Measurements from ENCODE around the gene UBE2E3. TPM values are rescaled to one million over a fixed set of nuclear protein-coding genes. Genes with fewer than 3 reads are reported as not detected.

UBE2E3 gene
- total RNA-seq, 2 experiments from 2014 or later, result 35.0 to 49.6 TPM

- H3K4me1 Mint-ChIP-seq, result peaks cover 9% of the 10 kb centered on the region
- no peaks in the 10 kb centered on the region for H3K36me3 Mint-ChIP-seq
- CTCF ChIA-PET, result no interaction called here
- no peak for ATAC-seq
- peaks cover 17% of the 10 kb centered on the region for H3K27me3 Mint-ChIP-seq
- no peaks in the 10 kb centered on the region for H3K9me3 Mint-ChIP-seq (ENCODE audit: low read depth)
- no peak overlapping the region for H3K27ac Mint-ChIP-seq
- no peak overlapping the region for H3K4me3 Mint-ChIP-seq
- DNase-seq, result no peak
These were observed 25.3 kb upstream of the UBE2E3 start for GRCh38 chr2:180955101-180955500.

- no peak for ATAC-seq
- Mint-ChIP-seq H3K9me3 (ENCODE audit: low read depth) (no peaks in the 10 kb centered on the region), H3K27ac (no peak overlapping the region), H3K36me3 (no peaks in the 10 kb centered on the region), H3K4me1 (no peaks in the 10 kb centered on the region), H3K4me3 (no peak overlapping the region), H3K27me3 (peaks cover 11% of the 10 kb centered on the region)
- DNase-seq, result no peak
- CTCF ChIA-PET, result no interaction called here
These were observed 20.6 kb upstream of the UBE2E3 start for GRCh38 chr2:180959787-180960186.

DNA sequence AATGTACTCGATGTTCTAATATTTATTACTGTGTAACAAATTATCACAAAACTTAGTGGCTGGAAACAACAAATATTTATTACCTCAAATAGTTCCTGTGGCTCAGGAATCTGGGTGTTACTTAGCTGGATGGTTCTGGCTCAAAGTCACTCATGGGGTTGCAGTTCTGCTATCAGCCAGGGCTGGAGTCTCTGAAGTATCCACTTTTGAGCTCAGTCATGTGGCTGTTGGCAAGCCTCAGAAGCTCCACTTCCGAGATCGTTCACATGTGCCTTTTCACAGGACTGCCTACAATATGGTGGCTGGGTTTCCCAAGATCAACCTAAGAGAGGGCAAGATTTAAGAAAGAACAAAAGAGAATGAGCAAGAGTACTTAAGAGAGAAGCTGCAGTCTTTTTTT is 19.4 kb upstream of the UBE2E3 start:
- Mint-ChIP-seq H3K9me3 (ENCODE audit: low read depth) (no peaks in the 10 kb centered on the region), H3K4me3 (no peak overlapping the region), H3K27ac (no peak overlapping the region), H3K4me1 (no peaks in the 10 kb centered on the region), H3K27me3 (peaks cover 11% of the 10 kb centered on the region), H3K36me3 (no peaks in the 10 kb centered on the region)
- CTCF ChIA-PET, result no interaction called here
- DNase-seq (no peak), ATAC-seq (no peak)

- H3K4me3 Mint-ChIP-seq, result no peak overlapping the region
- DNase-seq (no peak), ATAC-seq (no peak)
- no peak overlapping the region for H3K27ac Mint-ChIP-seq
- H3K9me3 Mint-ChIP-seq (ENCODE audit: low read depth), result no peaks in the 10 kb centered on the region
- H3K36me3 Mint-ChIP-seq, result no peaks in the 10 kb centered on the region
- CTCF ChIA-PET, result interaction anchor here (0.8 to 1.2 kb wide), 2 partner anchors 16 to 18 kb away, joined by 3 read pairs; partner anchors contain the start of gene UBE2E3
- peaks cover 11% of the 10 kb centered on the region for H3K27me3 Mint-ChIP-seq
- no peaks in the 10 kb centered on the region for H3K4me1 Mint-ChIP-seq
These were observed 17.6 kb upstream of the UBE2E3 start for GRCh38 chr2:180962727-180963314.

DNA sequence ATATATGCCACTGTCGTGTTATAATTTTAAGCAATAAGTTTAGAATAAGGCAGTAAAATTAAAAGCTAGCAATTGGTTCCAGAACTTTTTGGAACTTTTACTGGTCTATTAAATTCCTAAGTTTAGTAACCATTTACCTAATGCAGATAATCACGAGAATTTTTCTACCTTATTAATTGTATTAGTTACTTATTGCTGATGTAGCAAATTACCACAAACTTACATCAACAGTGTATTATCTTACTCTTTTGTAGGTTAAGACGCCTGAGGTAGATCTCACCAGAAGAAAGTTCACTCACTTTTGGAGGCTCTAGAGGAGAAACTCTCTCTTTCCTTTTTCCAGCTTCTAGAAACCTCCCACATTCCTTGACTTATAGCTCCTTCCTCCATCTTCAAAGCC is 14.0 kb upstream of the UBE2E3 start:
- Mint-ChIP-seq H3K27ac (no peak overlapping the region), H3K4me3 (no peak overlapping the region), H3K36me3 (no peaks in the 10 kb centered on the region), H3K9me3 (ENCODE audit: low read depth) (no peaks in the 10 kb centered on the region), H3K27me3 (peaks cover 12% of the 10 kb centered on the region), H3K4me1 (no peaks in the 10 kb centered on the region)
- CTCF ChIA-PET, result no interaction called here
- DNase-seq, result no peak
- no peak for ATAC-seq

DNA sequence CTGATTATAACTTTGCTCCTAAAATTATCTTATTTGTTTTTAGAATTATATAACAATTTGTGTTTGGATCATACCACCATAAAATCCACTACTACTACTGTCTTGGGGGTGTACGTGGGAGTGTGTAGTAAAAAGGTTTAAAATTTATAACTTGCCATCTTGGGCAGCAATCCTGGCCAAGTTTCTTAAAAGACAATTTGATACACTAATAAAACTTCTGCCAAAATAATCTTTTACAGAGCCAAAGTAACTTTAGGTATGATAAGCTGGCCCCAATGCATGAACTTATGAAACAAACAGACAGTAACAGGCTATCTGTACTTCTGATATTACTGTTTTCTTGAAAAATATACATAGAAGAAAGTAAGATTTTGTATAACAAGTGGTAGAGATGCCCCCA is 11.3 kb upstream of the UBE2E3 start:
- no peaks in the 10 kb centered on the region for H3K4me1 Mint-ChIP-seq
- ATAC-seq (no peak), DNase-seq (no peak)
- no peaks in the 10 kb centered on the region for H3K36me3 Mint-ChIP-seq
- CTCF ChIA-PET, result no interaction called here
- H3K27me3 Mint-ChIP-seq, result peaks cover 12% of the 10 kb centered on the region
- no peaks in the 10 kb centered on the region for H3K9me3 Mint-ChIP-seq (ENCODE audit: low read depth)
- no peak overlapping the region for H3K4me3 Mint-ChIP-seq
- H3K27ac Mint-ChIP-seq, result no peak overlapping the region

- CTCF ChIA-PET, result no interaction called here
These were observed 10.4 kb upstream of the UBE2E3 start for GRCh38 chr2:180970016-180970415.

GRCh38 chr2:180971811-180972210 is 8.6 kb upstream of the UBE2E3 start:
- DNase-seq (no peak), ATAC-seq (no peak)
- Mint-ChIP-seq H3K4me3 (no peak overlapping the region), H3K27me3 (peaks cover 20% of the 10 kb centered on the region), H3K27ac (no peak overlapping the region), H3K9me3 (ENCODE audit: low read depth) (no peaks in the 10 kb centered on the region), H3K36me3 (no peaks in the 10 kb centered on the region), H3K4me1 (no peaks in the 10 kb centered on the region)
- CTCF ChIA-PET, result no interaction called here

More at GRCh38 chr2:180970016-180970415, 10.4 kb upstream of the UBE2E3 start:
- peaks cover 14% of the 10 kb centered on the region for H3K27me3 Mint-ChIP-seq
- H3K4me1 Mint-ChIP-seq, result no peaks in the 10 kb centered on the region
- no peaks in the 10 kb centered on the region for H3K9me3 Mint-ChIP-seq (ENCODE audit: low read depth)
- H3K27ac Mint-ChIP-seq, result no peak overlapping the region
- H3K4me3 Mint-ChIP-seq, result no peak overlapping the region
- H3K36me3 Mint-ChIP-seq, result no peaks in the 10 kb centered on the region
- ATAC-seq, result no peak
- no peak for DNase-seq

- Mint-ChIP-seq H3K4me3 (no peak overlapping the region), H3K9me3 (ENCODE audit: low read depth) (no peaks in the 10 kb centered on the region), H3K27me3 (peaks cover 34% of the 10 kb centered on the region), H3K36me3 (no peaks in the 10 kb centered on the region), H3K27ac (no peak overlapping the region), H3K4me1 (peaks cover 8% of the 10 kb centered on the region)
- ATAC-seq, result no peak
- CTCF ChIA-PET, result no interaction called here
- no peak for DNase-seq
These were observed 4.8 kb upstream of the UBE2E3 start for GRCh38 chr2:180975585-180975984.

- no peak for DNase-seq
- peaks cover 8% of the 10 kb centered on the region for H3K36me3 Mint-ChIP-seq
- CTCF ChIA-PET, result interaction anchor here (0.7 to 3.4 kb wide), 9 partner anchors 8 to 854 kb away, joined by 3 to 21 read pairs (median 8); no protein-coding TSS in a partner anchor
- ATAC-seq, result no peak
- peaks cover 31% of the 10 kb centered on the region for H3K27me3 Mint-ChIP-seq
- H3K4me3 Mint-ChIP-seq, result peak overlapping the region; percentile 70
- no peaks in the 10 kb centered on the region for H3K9me3 Mint-ChIP-seq (ENCODE audit: low read depth)
- H3K27ac Mint-ChIP-seq, result no peak overlapping the region
- H3K4me1 Mint-ChIP-seq, result peaks cover 31% of the 10 kb centered on the region
These were observed 1.3 kb upstream of the UBE2E3 start for GRCh38 chr2:180978903-180979748.

GRCh38 chr2:180979749-180980105 is 678 bp upstream of the UBE2E3 start:
- no peak for ATAC-seq
- CTCF ChIA-PET, result interaction anchor here (0.6 to 3.4 kb wide), 13 partner anchors 9 to 854 kb away, joined by 3 to 21 read pairs (median 8); no protein-coding TSS in a partner anchor
- Mint-ChIP-seq H3K27me3 (peaks cover 28% of the 10 kb centered on the region), H3K4me3 (peak overlapping the region; percentile 70), H3K36me3 (peaks cover 9% of the 10 kb centered on the region), H3K9me3 (ENCODE audit: low read depth) (no peaks in the 10 kb centered on the region), H3K4me1 (peaks cover 35% of the 10 kb centered on the region), H3K27ac (peak overlapping the region; percentile 43)
- DNase-seq, result no peak

DNA sequence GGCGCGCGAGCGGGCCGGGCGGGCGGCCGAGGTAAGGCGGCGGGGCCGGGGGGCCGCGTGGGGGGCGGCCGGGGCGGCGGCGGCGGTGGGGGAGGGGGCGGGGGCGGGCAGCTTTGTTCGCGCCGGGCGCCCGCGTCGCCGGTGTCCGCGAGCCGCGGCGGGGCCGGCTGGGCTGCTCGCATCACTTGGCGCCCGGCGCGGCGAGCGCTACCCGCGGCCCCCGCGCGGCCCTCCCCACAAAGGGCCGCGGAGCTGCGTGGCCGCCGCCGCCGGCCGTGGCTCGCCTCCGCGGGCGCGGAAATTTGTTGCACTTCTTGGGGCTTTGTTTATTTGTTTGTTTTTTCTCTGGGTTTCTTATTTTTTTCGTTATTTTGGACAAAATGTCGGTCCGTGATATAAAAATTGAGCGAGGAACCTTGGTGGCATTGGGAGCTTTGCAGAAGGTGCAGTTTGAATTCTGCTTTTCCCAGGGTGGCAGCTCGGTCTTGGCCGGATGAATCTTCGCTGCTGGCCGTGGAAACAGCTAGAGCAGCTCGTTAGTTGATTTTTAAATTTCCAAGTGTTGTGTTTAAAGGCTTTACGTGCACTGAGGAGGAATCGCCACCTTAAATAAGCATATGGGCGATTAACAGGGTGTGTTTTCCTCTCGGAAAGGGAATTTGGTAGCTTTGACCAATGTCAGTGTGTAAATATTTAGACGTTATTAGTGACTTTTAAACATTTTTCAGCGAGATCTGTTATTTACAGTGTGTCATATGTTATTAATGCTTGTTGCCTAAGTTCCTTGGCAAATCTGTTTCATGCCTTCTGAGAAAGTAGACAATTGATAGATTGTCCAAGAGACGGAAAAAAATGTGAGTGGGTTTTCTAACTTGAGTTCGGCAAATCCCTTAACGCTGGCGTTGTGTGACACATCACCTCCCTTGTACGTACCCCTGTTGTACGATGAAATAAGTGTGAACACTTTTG is 822 bp downstream of the UBE2E3 start:
- DNase-seq, result peak; percentile 43
- CTCF ChIA-PET, result interaction anchor here (0.8 to 3.4 kb wide), 15 partner anchors 8 to 856 kb away, joined by 3 to 21 read pairs (median 6); no protein-coding TSS in a partner anchor
- H3K4me3 Mint-ChIP-seq, result peak overlapping the region; percentile 95

More for the DNA sequence above, 822 bp downstream of the UBE2E3 start:
- H3K27me3 Mint-ChIP-seq, result peaks cover 24% of the 10 kb centered on the region
- H3K4me1 Mint-ChIP-seq, result peaks cover 42% of the 10 kb centered on the region
- peaks cover 10% of the 10 kb centered on the region for H3K36me3 Mint-ChIP-seq
- H3K9me3 Mint-ChIP-seq (ENCODE audit: low read depth), result no peaks in the 10 kb centered on the region
- ATAC-seq, result peak; percentile 27
- H3K27ac Mint-ChIP-seq, result peak overlapping the region; percentile 96
